NCI-H2107 (cell line): ENCODE results near the gene CLCA1.

Source experiments
- DNase-seq: peaks from one replicate; lab custom pipeline; 2025; lab: John Stamatoyannopoulos, UW

Gene CLCA1

DNA sequence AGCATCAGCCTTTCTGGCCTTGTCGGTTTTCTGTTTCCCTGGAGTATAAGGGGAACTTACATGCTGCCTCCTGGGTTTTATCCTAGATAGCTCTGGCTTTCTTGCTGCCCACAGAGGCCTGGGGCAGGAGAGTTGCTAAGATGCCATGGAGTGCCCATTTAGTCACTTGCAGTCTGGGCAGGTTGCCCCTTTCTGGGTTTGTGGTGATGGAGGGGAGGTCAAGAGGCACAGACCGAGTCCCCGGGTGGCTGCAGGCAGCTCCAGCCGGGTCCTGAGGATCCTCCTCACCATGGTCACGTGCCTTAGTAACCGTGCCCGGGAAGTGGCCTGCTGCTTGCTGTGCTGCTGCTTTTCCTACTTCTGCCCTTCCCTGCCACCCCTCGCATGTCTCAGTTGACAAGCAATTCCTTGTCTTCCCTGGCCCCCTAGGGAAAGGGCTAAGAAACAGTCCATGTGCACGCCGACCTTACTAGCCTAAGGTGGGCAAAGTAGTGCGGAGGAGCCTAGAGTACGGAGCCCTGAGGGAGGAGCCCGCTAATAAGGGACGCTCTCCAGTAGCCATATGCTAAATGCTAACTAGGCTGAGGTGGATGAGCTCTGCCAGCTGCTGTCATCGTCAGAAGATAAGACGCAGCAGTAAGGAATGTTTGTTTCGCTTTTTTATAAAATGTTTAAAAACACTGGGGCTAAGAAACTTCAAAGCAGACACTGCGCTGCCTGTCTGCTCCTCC is 34.8 kb downstream of the CLCA1 start:
- DNase-seq, result no peak

DNA sequence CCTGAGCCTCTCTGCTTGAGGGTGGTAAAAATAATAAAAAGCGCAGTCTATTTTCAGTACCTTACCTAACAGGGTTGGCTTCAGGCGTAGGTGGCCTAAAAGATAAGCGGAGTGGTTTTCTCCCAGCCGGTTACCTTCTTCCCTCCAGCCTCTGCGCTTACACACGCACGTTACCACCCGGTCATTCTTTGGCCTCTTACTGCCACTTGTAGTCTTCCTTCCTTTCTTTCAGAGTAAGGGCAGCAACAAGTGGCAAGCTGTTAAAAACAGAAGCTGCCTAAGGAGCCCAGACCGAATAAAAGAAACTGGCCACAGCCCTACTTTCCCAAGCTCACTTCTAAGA is 35.4 kb downstream of the CLCA1 start:
- DNase-seq, result no peak

DNA sequence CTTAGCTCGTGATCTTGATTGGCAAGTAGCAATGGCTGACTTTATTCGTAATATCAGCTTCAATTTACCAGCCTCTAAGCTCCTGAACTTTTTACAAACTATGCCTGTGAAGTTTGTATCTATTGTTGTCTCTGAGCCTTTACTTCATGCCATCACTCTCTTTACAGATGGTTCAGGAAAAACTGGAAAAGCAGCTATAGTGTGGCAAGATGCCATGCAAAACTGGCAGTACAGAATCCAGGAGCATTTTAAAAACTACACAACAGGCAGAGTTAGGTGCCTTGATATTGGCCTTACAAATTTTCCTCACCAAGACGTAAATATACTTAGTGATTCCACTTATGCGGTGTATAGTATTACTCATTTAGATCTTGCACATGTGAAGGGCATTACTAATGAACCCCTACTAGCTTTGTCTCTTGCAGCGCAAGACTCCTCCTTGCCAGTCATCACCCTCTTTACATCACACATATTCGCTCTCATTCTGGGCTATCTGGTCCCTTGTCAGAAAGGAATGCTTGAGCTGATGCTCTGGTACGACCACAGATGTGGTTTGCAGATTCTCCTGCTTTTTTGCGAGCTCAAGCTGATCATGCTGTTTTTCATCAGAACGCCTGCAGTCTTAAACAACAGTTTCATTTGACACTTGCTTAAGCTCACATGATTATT is 36.3 kb downstream of the CLCA1 start:
- no peak for DNase-seq

DNA sequence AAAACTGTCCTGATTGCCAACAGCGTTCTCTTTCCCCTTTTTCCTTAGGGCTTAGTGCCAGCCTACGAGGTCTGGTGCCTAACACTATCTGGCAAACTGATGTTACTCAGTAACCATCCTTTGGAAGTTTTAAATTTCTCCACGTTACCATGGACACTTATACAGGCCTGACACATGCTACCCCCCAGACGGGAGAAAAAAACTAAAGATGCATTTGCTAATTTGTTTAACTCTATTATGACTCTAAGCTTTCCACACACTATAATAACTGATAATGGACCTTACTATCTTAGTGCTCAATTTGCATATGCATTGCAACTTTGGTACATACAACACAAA is 36.8 kb downstream of the CLCA1 start:
- DNase-seq, result no peak

DNA sequence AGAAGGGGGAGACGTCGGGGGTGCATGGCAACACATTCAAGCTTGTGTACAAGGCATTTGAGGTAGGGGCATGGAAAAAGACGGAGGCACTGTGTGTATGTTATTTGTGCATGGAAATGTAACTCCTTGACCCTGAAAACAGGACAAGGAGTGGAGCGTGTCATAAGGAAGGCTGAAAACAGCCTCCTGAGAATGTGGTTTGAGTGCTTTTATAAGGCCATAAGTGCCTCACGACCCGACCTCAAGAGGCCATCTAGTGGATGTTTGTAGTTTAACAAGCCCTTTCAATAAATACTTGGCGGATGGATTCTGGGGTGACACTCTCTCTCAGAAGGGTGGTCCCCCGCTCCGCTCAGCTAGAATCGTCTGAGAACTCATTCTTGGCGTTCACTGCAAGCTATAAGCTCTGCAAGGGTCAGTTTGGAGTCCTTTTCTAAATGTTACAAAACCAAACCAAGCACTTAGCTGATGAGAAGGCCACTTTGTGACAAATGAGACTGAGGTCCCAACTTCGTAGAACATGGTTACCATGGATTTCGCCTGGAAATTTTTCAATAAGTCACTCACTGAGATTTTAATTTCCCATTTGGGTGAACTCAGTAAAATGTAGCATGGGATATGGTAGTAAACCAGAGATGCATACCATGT is 39.3 kb downstream of the CLCA1 start:
- no peak for DNase-seq

DNA sequence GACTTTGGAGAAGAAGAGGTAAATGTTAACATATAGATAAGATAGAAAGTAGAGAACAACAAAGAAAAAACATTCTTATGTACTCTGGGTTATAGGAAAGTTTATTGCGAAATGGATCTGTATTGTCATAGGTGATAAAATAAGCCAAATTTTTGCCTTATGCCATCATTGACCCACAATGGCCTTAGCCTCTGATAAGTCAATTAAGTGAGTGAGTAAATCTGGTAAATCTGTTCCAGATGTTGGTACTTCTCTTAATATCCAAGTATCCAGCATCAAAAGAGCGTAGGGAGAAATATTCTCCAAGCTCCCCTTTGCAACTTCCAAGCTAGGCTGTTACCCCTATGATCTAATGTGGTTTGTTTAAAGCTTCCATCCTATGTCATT is 39.8 kb downstream of the CLCA1 start:
- no peak for DNase-seq

DNA sequence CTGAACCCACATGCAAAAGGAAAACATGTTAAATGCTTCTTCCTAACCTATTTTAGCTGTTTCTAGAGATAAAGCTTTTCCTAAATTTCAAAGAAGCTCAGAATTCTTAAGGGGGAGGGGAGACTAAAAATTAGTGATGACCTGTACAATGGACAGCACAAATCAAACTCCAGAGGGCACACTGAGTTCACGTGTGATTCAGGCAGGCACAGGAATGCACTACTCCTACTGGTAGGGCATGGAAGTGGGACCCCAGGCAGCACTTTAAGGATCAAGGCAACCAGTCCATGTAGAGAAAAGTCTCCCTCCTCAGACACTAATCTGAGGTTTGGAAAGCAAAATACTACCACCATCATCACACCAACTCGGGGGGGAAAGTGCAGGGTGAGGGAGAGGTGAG is 46.9 kb downstream of the CLCA1 start:
- DNase-seq, result no peak

DNA sequence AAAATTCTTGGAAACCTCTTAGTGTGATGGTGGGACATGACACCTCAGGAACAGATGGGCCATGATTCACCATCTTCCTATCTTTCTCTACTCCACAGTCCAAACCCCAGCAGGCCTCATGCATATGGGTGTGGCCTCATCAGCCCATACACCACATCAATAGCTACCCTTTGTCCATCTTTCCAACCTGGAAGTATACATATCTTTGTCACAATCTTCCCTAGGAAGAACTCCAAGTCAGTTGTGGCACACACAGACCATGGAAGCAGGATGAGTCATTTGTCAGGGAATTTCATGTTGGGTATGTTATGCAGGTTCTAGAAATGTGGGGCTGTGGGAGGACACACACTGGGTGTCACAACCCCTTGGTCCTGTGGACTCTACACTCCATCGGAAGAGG is 47.6 kb downstream of the CLCA1 start:
- DNase-seq, result no peak

DNA sequence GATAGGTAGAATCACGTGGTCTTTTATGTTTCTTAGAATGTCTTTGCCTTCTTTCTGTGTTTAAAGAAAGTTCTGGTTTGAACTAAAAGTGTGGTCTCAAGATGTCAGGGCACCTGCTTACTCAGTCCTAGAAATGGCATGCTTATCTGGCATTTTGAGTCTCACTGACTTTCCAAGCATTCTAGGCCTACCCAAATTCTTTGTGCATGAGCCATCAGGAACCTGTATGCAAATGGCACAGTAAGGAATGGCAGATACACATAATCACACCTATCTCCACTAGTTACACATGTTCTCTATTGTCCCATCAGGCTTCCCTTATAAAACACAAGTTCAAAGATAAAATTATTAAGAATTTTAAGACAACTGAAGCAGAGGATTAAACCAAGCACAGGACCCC is 48.6 kb downstream of the CLCA1 start:
- DNase-seq, result no peak

DNA sequence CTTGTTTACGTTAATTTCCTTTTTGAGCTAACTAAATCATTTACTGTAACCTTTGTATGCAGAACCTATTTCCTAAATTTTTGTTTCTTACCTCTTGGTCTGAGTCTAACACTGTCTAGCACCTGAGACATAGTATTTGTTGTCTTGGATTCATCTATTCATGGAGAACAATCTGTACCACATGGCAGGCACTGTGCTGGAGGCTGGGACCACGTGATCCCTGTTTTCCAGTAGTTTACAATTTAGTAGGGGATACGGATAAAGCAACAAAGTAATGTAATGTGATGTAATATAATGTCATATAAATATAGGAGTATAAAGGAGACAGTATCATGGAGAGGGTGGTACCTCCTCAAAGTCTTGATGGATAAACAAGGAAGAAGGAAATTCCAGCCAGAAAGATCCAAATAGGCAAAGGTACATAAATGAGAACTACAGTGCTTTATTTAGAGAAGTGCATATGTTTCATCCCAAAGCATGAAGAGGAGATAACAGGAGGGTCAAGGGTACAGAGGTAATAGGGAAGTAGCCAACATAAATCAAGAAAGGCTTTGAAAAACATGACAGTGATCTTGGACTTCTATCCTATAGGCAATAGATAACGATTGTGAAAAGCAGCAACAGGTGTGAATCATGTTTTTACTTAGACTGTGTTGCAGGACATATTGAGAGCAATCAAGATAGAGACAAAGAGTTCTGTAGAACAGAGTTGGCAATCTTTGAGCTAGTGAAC is 52.2 kb downstream of the CLCA1 start:
- no peak for DNase-seq

DNA sequence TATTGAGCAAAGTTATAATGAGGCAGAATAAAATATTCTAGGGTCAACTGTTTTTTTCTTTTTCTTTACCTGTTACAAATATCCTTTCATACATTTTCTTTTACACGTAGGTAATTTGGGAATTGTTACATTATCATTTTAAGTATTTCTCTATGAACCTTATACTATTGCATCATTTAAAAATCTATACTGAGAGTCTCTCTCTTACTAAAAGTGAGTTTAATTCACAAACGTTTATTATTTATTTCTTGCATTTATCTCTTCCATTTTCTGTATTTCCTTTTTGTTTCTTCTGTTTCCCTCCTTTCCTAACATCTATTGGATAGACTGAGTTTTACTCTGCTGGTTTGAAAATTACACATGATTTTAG is 52.8 kb downstream of the CLCA1 start:
- DNase-seq, result no peak

DNA sequence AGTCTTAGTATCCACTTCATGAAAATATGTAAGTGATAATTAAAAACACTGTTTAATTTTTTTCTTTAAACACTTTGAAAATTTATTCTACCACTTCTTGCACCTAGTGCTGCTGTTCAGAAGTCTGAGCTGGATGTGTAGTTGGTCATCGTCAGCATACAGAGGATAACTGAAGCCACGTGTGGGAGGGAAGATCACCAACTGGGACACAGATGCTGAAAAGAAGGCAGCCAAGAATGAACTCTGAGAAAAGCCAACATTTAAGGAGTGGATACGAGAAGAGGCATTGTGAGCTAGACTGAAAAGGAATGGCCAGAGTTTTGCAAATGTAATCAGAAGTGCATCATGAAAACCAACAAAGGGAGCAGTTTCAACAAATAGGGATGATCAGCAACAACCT is 53.5 kb downstream of the CLCA1 start:
- no peak for DNase-seq

DNA sequence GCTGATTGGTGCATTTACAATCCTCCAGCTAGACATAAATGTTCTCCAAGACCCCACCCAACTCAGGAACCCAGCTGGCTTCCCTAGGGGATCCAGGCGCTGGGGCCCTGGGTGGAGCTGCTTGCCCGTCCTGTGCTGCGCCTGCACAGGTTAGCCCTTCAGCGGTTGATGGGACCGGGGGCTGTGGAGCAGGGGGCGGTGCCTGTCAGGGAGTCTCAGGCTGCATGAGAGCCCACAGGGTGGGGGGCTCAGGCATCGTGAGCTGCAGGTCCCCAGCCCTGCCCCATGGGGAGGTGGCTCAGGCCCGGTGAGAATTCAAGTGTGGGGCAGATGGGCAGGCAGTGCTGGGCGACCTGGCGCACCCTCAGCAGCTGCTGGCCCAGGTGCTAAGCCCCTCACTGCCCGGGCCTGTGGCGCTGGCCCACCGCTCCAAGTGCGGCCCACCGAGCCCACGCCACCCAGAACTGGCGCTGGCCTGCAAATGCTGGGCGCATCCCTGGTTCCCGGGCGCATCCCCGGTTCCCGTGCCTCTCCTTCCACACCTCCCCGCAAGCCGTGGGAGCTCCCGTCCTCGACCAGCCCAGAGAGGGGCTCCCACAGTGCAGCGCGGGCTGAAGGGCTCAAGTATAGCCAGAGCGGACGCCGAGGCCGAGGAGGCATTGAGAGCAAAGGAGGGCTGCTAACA is 55.1 kb downstream of the CLCA1 start:
- DNase-seq, result no peak

DNA sequence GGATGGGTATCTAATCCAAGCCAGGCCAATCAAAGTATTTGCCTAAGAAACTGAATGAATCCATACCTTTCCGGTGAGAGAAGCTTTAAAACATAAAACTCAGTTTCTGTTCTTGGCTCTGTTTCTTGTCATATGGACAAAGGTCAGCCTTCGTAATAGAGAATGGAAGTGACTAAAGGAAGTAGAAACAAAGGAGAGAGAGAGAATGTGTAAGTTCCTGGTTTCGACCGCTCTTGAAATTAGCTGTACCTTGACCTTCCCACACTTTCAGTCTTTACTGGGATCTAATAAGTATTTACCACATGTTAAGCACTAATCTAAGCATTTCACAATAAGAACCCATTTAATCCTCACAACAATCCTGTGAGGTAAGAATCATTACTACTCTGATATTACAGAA is 58.6 kb downstream of the CLCA1 start:
- no peak for DNase-seq

DNA sequence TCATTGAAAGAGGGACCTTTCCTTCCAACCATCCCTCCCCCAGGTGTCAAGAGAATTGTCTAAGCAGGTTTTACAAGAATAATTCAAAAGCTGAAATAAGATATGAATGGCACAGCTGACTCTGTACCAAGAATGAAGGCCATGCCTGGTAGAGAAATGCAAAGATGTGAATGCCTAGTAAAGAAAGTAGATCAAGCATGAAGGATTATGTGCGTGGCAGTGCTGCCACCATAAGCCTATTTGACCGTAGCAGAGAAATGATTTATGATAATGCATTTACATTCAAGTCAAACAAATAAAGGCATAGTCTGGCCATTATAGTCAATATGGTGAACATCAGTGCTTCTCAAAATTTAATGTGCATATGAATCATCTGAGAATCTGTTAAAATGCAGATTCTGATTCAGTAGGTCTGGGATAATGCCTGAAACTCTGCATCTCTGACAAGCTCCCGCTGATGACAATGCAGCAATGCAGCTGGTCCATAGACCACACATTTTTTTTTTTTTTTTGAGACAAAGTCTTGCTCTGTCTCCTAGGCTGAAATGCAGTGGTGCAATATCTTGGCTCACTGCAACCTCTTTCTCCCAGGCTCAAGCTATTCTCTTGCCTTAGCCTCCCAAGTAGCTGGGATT is 61.6 kb downstream of the CLCA1 start:
- DNase-seq, result no peak

DNA sequence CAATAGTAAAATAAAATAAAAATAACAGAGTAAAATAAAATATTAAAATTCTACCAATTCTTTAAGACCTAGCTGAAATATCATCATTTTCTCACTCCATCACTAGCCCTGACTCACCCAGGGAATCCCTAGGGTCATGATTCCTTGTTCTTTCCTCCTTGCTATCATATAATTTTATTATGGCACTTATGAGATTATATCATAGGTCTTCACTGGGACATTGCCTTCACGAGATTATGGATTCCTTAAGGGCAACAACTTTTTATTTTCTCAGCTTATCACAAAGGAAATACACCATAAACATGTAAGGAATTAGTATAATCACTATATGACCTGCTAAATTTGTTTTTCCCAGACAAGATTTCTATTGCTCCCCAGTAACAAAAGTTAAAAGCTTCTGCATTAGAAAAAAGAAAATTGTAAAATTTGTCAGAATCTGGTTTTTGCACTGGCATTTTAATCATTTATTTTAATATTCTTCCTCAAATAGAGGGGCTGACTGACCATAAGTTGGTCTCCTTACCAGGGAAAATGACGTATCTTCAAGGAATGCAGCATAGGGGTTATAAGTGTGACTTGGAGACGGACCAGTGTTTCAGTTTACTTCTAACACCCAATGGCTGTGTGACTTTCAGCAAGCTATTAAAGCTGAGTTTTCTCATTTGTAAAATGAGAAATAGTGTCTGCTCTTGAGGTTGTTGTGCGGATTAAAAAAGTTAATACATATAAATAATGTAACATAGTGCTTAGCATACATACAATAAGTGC is 69.4 kb downstream of the CLCA1 start:
- no peak for DNase-seq

DNA sequence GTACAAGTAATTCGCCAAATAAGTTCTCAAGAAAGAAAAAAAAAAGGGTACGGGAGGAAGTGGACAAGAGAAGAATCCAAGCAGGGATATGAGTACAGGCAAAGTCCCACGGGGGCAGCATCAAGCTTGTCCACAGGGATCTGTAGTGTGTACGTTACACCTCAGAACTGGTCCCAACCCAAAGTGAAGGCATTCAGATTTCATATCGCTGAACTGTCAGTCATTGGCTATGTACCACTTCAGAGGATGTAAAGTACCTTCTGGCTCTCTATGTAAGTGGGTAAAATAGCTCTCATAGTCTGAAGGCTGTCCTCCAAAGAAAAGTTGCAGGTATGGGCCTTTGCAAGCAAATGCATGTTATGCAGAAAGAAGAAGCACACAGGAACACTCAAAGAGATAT is 70.0 kb downstream of the CLCA1 start:
- DNase-seq, result no peak

DNA sequence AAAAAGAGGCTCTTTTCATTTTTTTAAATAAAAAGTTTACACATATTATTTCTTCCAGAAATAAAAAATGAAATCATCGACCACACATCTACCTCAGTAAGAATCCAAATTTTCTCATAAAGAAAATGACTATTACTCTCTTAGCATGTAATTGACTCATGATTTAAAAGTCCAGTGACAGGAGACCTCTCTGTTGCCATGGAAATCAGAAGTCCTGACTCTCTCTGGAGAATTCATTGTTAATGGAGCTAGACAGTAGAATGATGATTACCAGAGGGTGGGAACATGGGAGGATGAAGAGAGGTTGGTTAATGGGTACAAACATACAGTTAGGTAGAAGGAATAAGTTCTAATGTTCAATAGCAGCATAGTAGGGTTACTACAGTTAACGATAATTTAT is 73.1 kb downstream of the CLCA1 start:
- no peak for DNase-seq

DNA sequence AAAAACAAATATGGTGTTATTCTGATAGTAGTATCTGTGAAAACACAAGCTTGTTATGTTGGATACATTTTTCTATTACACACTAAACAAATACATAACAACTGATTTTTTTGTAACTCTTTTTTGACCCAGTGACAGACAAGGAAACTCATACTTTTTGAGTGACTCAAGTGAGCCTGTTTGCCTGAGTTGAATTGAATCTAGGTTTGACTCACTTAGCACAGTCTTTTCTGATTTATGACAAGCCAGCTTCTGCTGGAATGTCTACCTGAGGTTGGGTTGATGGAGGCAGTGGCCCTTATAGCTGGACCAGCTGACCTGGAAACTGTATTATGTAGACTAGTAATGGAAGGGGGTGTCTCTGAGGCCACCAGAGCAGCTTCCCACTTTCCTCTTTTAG is 73.9 kb downstream of the CLCA1 start:
- DNase-seq, result no peak

DNA sequence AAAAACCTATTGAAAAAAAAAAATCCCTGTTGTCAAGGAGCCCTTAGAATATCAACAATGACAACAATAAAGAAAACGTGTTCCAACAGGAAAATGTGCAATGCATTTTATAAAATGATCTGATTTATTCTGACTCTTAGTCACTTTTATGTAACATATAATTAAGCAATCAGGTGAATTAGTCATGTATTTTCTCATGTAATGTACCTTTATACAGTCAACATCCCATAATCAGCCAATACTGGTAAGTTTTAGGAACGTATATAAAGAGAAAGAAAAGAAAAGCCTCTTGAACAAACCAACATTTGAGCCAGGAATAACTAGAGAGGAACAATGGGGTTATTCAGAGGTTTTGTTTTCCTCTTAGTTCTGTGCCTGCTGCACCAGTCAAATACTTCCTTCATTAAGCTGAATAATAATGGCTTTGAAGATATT is 78.1 kb downstream of the CLCA1 start, which contains the start of gene CLCA4:
CLCA4 (plus strand) TSS at position 292 of the 435 bp plus-strand sequence; CDS start at position 334, 42 bp downstream.
- DNase-seq, result no peak

DNA sequence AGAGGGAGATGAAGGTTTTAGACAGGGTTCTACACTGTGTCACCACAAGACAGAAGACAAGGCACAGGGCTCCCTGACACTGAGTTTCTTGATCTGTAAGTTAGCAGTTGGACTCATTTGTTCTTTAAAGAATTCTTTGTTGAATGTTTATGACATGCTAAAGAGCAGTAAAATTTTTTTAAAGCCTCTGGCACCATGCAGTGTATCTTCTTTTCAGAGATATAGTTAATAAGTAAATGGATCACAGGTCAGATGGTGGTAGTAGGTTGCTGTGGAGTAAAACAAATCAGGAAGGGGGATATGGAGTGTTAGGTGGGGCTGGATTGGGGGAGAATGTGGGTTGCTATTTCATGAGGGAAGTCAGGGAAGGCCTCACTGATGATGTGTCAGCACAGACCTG is 80.1 kb downstream of the CLCA1 start:
- no peak for DNase-seq
